ENCODE measurements around the gene C1QTNF5. TPM values are rescaled to one million over a fixed set of nuclear protein-coding genes. Genes with fewer than 3 reads are reported as not detected.

C1QTNF5 gene
- total RNA-seq, 1 experiment from 2014 or later: not detected

DNA sequence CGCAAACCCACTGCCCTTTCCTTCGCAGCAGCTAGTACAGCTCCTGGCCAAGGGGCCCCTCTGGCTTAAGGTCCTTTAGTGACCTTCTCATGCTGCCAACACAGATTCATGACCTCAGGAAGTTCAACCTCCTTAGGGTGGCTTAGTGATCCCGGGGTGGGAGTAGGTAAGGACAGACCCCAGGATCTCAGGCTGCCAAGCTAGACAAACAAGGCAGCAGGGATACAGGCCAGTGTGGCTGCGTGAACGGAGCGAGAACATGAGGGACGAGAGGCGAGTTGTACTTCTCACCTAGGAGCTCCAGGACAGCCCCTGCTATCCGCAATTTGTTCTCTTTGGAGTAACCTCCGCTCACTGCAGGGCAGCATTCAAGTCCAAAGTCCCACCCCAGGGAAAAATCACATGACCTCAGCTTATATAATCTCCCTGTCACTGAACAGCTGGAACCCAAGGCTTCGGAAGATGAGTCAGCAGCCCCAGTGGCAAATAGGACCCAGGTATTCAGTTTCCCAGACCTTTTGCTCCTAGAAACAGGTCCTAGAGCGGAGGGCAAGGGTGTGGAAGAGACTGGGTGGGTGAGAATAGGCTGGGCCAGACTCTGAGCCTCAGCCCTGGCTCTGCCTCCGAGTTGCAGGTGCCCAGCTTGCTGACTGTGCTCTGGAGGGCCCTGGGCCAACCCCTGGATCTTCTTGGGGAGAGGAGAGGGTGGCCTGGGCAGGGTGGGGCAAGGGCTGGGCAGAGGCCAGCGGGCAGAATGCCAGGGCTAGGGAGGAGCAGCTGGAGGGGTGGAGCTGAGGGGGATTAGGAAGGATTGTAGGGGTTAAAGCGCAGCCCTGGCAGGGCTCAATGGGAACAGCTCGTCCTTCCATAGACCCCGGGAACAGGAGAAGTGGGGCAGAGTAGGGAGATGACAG is 27.7 kb upstream of the C1QTNF5 start:
- TF ChIP-seq SIN3A (IDR thresholded peaks at IDR 0.05; ENCODE audit: borderline replicate concordance, insufficient read depth, low read depth, low read length): no peak
- TF ChIP-seq POLR2AphosphoS5 (IDR thresholded peaks at IDR 0.05; ENCODE audit: low read depth, low read length): no peak
- TF ChIP-seq, protein P1, sequence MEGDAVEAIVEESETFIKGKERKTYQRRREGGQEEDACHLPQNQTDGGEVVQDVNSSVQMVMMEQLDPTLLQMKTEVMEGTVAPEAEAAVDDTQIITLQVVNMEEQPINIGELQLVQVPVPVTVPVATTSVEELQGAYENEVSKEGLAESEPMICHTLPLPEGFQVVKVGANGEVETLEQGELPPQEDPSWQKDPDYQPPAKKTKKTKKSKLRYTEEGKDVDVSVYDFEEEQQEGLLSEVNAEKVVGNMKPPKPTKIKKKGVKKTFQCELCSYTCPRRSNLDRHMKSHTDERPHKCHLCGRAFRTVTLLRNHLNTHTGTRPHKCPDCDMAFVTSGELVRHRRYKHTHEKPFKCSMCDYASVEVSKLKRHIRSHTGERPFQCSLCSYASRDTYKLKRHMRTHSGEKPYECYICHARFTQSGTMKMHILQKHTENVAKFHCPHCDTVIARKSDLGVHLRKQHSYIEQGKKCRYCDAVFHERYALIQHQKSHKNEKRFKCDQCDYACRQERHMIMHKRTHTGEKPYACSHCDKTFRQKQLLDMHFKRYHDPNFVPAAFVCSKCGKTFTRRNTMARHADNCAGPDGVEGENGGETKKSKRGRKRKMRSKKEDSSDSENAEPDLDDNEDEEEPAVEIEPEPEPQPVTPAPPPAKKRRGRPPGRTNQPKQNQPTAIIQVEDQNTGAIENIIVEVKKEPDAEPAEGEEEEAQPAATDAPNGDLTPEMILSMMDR (IDR thresholded peaks at IDR 0.05): no peak
- no peak for TF ChIP-seq TCF7L2 (IDR thresholded peaks at IDR 0.05; ENCODE audit: low read depth, low read length)
- TF ChIP-seq, protein P2, sequence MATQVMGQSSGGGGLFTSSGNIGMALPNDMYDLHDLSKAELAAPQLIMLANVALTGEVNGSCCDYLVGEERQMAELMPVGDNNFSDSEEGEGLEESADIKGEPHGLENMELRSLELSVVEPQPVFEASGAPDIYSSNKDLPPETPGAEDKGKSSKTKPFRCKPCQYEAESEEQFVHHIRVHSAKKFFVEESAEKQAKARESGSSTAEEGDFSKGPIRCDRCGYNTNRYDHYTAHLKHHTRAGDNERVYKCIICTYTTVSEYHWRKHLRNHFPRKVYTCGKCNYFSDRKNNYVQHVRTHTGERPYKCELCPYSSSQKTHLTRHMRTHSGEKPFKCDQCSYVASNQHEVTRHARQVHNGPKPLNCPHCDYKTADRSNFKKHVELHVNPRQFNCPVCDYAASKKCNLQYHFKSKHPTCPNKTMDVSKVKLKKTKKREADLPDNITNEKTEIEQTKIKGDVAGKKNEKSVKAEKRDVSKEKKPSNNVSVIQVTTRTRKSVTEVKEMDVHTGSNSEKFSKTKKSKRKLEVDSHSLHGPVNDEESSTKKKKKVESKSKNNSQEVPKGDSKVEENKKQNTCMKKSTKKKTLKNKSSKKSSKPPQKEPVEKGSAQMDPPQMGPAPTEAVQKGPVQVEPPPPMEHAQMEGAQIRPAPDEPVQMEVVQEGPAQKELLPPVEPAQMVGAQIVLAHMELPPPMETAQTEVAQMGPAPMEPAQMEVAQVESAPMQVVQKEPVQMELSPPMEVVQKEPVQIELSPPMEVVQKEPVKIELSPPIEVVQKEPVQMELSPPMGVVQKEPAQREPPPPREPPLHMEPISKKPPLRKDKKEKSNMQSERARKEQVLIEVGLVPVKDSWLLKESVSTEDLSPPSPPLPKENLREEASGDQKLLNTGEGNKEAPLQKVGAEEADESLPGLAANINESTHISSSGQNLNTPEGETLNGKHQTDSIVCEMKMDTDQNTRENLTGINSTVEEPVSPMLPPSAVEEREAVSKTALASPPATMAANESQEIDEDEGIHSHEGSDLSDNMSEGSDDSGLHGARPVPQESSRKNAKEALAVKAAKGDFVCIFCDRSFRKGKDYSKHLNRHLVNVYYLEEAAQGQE (IDR thresholded peaks at IDR 0.05; ENCODE audit: insufficient read depth in 1 of 2, low read depth in 2 of 2, low read length in 1 of 2): no peak
- intact Hi-C loops (cut with micrococcal nuclease; ENCODE audit: unreplicated experiment) (no loop called here), in situ Hi-C loops (cut with HindIII; ENCODE audit: low pct_unique_long_range_greater_than_20kb, low sequenced_read_pairs) (no loop called here)
- ChIA-PET CTCF (interaction anchor here (0.5 to 1.1 kb wide), 2 partner anchors 12 to 91 kb away, joined by 3 to 4 read pairs; no protein-coding TSS in a partner anchor), POLR2A (interaction anchor here (0.6 to 1.5 kb wide), 2 partner anchors 15 to 283 kb away, joined by 3 to 4 read pairs; no protein-coding TSS in a partner anchor)
- H3K9me3 ChIP-seq (ENCODE audit: control insufficient read depth, insufficient read depth, low read depth, low read length): no peaks in the 10 kb centered on the region
- no peak overlapping the region for H3K27ac ChIP-seq (ENCODE audit: low read length)
- BruUV-seq (replicated peaks): no TSS peak
- H3K4me3 ChIP-seq (ENCODE audit: low read depth in 2 of 2, low read length in 2 of 2): no peak overlapping the region
- no peaks in the 10 kb centered on the region for H3K36me3 ChIP-seq (ENCODE audit: control insufficient read depth, insufficient read depth, low read length)
- no peak for DNase-seq (ENCODE audit: low read depth, low spot score)
- no peak for ATAC-seq
- H3K4me1 ChIP-seq (ENCODE audit: control insufficient read depth, insufficient read depth, low read length): peaks cover 9% of the 10 kb centered on the region
- H3K27me3 ChIP-seq (ENCODE audit: control insufficient read depth, insufficient read depth, low read length): peaks cover 3% of the 10 kb centered on the region; the same call in 1 of the 2 replicates

DNA sequence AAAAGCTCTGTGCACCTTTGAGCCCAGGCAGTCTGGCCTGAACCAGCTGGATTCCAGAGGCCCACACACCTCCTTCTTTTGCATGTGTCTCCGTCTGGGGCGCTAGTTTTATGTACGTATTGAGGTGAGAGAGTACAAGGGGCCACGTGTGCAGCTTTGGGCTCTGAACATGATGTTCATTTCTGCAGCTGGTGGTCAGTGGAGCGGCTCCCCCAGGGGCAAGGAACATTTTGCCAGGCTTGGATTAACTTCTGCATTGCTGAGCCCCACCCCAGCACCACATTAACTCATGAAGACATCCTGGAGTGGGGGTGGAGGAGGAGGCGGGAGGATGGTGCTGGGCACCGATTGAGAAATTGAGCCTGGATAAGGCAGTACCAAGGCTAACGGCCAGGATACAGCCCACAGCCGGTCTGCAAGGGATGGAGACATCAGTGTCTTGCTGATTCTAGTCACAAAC is 27.0 kb upstream of the C1QTNF5 start:
- no TSS peak for BruUV-seq (replicated peaks)
- no peak for ATAC-seq
- in situ Hi-C loops (cut with HindIII; ENCODE audit: low pct_unique_long_range_greater_than_20kb, low sequenced_read_pairs): no loop called here
- POLR2A ChIA-PET: no interaction called here
- no peak for DNase-seq (ENCODE audit: low read depth, low spot score)
- CTCF ChIA-PET: interaction anchor here (0.5 kb wide), 1 partner anchor 92 kb away, joined by 3 read pairs; no protein-coding TSS in a partner anchor
- Histone ChIP-seq H3K36me3 (ENCODE audit: control insufficient read depth, insufficient read depth, low read length) (no peaks in the 10 kb centered on the region), H3K9me3 (ENCODE audit: control insufficient read depth, insufficient read depth, low read depth, low read length) (no peaks in the 10 kb centered on the region), H3K4me3 (ENCODE audit: low read depth in 2 of 2, low read length in 2 of 2) (no peak overlapping the region), H3K27ac (ENCODE audit: low read length) (no peak overlapping the region), H3K4me1 (ENCODE audit: control insufficient read depth, insufficient read depth, low read length) (peaks cover 9% of the 10 kb centered on the region), H3K27me3 (ENCODE audit: control insufficient read depth, insufficient read depth, low read length) (peaks cover 3% of the 10 kb centered on the region; the same call in 1 of the 2 replicates)
- intact Hi-C loops (cut with micrococcal nuclease; ENCODE audit: unreplicated experiment): no loop called here
- TF ChIP-seq SIN3A (IDR thresholded peaks at IDR 0.05; ENCODE audit: borderline replicate concordance, insufficient read depth, low read depth, low read length) (no peak), POLR2AphosphoS5 (IDR thresholded peaks at IDR 0.05; ENCODE audit: low read depth, low read length) (no peak), TCF7L2 (IDR thresholded peaks at IDR 0.05; ENCODE audit: low read depth, low read length) (no peak)
- TF ChIP-seq, protein P2 (IDR thresholded peaks at IDR 0.05; ENCODE audit: insufficient read depth in 1 of 2, low read depth in 2 of 2, low read length in 1 of 2): no peak
- TF ChIP-seq, protein P1 (IDR thresholded peaks at IDR 0.05): no peak
